ENCODE data around the gene MAGED4B. TPM values are rescaled to one million over a fixed set of nuclear protein-coding genes. Genes with fewer than 3 reads are reported as not detected.

Gene MAGED4B
- total RNA-seq, 1 donor, result 18.6 TPM

DNA sequence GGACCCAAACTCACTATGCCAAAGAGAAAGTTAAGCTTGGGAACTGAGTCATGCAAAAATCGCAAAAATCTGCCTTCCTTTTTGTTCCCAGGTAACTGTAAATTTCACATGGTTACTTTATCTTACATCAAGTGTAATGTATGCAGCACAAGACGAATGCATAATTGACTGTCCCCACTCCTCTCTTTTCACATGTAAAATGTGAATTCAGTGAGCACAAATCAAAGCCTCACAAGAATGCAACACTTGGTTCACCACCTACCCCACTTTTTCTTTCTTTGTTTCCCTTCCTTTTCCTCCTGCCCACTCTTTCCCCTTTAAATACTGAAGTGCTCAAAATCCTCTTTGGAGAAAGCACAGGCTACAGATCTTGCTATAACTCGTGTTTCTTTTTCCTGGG, 53.2 kb downstream of the MAGED4B start:
- TF ChIP-seq CTCF (IDR thresholded peaks at IDR 0.05; ENCODE audit: insufficient read depth, low read depth, low read length), result no peak
- no peak overlapping the region for H3K4me3 ChIP-seq (ENCODE audit: low read depth, low read length)
- no peak for DNase-seq (ENCODE audit: low read depth)

Small RNAs within 50 kb of the gene (small RNA-seq; reads per million reads assigned to genes)
- not detected for gene SNORA11E

Other genes starting within 250 kb of the MAGED4B start
- 283 and 285 TPM in 2 replicates for gene MAGED1, start 175.6 kb downstream of the MAGED4B start, total RNA-seq
- gene MAGED4, start 115.7 kb upstream of the MAGED4B start, total RNA-seq, result 34.5 and 50.5 TPM in 2 replicates